Measurements from ENCODE around the gene RAVER1. TPM values are rescaled to one million over a fixed set of nuclear protein-coding genes. Genes with fewer than 3 reads are reported as not detected.

Gene RAVER1
- total and polyA plus RNA-seq, 2 of the 13 experiments (the other 11 are each of a cell fraction or from before 2014, with no cell fraction given), result 3.6 to 7.9 TPM

DNA sequence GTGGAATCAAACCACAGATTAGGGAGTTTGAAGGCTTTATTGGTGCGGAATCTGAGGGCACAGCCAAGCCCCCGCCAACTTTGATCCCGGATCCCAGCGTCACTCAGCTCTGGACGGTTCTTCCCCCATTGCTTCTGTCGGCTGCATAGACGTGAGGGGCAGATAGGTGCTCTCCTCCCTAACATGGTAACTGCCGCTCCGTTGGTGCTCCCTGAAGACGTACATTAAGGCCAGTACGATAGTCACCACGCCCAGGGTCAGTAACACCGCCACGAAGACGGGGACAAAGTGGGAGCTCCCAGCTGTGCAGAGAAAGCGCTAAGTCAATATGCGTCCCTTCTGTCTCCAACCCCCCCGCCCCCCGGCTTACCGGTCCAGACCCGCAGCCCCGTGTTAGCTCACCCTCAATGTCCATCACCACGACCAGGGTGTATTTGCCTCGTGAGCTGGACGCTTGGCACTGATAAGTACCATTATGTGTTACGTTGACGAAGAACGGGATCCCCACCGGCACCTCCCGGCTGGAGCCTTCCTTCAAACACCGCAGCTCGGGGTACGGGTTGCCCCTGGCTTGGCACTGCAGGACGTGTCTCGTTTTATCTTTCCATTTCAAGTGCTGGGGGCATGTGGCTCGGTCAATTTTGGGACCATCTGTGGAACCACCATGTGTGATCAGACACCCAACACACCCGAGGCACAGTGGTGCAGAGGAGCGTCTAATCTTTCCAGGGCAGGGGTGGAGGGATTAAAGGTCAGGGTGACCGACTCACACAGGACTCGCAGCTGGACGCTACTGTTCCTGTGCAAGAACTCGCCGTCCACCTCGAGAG lies 644 bp upstream of the RAVER1 start (continued):
- TF ChIP-seq HINFP (CRISPR knock-in tag; IDR thresholded peaks at IDR 0.05; ENCODE audit: low read depth), result no peak
- no peak for TF ChIP-seq ZNF414 (CRISPR knock-in tag; IDR thresholded peaks at IDR 0.05)
- TF ChIP-seq HMGXB4 (CRISPR knock-in tag; IDR thresholded peaks at IDR 0.05; ENCODE audit: borderline replicate concordance in 1 of 2, low read depth in 1 of 2), result 0 out of 4 replicates have a peak, but pooled peaks of 1 of the 2 experiments have one; percentile 6
- TF ChIP-seq, protein P1, sequence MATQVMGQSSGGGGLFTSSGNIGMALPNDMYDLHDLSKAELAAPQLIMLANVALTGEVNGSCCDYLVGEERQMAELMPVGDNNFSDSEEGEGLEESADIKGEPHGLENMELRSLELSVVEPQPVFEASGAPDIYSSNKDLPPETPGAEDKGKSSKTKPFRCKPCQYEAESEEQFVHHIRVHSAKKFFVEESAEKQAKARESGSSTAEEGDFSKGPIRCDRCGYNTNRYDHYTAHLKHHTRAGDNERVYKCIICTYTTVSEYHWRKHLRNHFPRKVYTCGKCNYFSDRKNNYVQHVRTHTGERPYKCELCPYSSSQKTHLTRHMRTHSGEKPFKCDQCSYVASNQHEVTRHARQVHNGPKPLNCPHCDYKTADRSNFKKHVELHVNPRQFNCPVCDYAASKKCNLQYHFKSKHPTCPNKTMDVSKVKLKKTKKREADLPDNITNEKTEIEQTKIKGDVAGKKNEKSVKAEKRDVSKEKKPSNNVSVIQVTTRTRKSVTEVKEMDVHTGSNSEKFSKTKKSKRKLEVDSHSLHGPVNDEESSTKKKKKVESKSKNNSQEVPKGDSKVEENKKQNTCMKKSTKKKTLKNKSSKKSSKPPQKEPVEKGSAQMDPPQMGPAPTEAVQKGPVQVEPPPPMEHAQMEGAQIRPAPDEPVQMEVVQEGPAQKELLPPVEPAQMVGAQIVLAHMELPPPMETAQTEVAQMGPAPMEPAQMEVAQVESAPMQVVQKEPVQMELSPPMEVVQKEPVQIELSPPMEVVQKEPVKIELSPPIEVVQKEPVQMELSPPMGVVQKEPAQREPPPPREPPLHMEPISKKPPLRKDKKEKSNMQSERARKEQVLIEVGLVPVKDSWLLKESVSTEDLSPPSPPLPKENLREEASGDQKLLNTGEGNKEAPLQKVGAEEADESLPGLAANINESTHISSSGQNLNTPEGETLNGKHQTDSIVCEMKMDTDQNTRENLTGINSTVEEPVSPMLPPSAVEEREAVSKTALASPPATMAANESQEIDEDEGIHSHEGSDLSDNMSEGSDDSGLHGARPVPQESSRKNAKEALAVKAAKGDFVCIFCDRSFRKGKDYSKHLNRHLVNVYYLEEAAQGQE (IDR thresholded peaks at IDR 0.05; ENCODE audit: borderline replicate concordance in 1 of 2, low read depth in 1 of 2, low read length in 2 of 2), result no peak
- TF ChIP-seq, protein P2, sequence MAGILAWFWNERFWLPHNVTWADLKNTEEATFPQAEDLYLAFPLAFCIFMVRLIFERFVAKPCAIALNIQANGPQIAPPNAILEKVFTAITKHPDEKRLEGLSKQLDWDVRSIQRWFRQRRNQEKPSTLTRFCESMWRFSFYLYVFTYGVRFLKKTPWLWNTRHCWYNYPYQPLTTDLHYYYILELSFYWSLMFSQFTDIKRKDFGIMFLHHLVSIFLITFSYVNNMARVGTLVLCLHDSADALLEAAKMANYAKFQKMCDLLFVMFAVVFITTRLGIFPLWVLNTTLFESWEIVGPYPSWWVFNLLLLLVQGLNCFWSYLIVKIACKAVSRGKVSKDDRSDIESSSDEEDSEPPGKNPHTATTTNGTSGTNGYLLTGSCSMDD (CRISPR knock-in tag; IDR thresholded peaks at IDR 0.05), result no peak; the same call in 1 of the 2 replicates
- TF ChIP-seq, protein P3, sequence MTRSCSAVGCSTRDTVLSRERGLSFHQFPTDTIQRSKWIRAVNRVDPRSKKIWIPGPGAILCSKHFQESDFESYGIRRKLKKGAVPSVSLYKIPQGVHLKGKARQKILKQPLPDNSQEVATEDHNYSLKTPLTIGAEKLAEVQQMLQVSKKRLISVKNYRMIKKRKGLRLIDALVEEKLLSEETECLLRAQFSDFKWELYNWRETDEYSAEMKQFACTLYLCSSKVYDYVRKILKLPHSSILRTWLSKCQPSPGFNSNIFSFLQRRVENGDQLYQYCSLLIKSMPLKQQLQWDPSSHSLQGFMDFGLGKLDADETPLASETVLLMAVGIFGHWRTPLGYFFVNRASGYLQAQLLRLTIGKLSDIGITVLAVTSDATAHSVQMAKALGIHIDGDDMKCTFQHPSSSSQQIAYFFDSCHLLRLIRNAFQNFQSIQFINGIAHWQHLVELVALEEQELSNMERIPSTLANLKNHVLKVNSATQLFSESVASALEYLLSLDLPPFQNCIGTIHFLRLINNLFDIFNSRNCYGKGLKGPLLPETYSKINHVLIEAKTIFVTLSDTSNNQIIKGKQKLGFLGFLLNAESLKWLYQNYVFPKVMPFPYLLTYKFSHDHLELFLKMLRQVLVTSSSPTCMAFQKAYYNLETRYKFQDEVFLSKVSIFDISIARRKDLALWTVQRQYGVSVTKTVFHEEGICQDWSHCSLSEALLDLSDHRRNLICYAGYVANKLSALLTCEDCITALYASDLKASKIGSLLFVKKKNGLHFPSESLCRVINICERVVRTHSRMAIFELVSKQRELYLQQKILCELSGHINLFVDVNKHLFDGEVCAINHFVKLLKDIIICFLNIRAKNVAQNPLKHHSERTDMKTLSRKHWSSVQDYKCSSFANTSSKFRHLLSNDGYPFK (CRISPR knock-in tag; IDR thresholded peaks at IDR 0.05; ENCODE audit: borderline replicate concordance), result peak; percentile 8; the same call in 1 of the 2 replicates
- TF ChIP-seq TFAP4 (IDR thresholded peaks at IDR 0.05; ENCODE audit: borderline replicate concordance, low read depth), result 0 out of 2 replicates have a peak, but pooled peaks have one; percentile 5
- no peak; the same call in 1 of the 2 replicates for TF ChIP-seq UBTF (CRISPR knock-in tag; IDR thresholded peaks at IDR 0.05)
- TF ChIP-seq TBX3 (IDR thresholded peaks at IDR 0.05; ENCODE audit: borderline replicate concordance), result no peak

Measured in HepG2 (cell line).